Body of pancreas (tissue), 4 donors: Measurements from ENCODE around the gene CFAP61.

ENCODE experiments used
- CTCF ChIP-seq, 7 experiments: fragments of 450-650 bp in 4 of 7; fragments of 200-600 bp in 3 of 7; sonication (generic) in 3 of 7; IDR thresholded peaks; one replicate each; pipeline ENCODE4 v1.5.1; 2016 to 2019; ENCODE audit warnings: antibody characterized with exemption in 7 of 7
- POLR2A ChIP-seq, 3 donors: fragments of 450-650 bp; IDR thresholded peaks; one replicate each; pipeline ENCODE4 v1.6.1; 2016; ENCODE audit warnings: antibody characterized with exemption in 3 of 3, mild to moderate bottlenecking in 2 of 3

GRCh38 chr20:20267685-20268370, 215.5 kb downstream of the CFAP61 start:
- TF ChIP-seq CTCF (IDR thresholded peaks at IDR 0.05) (no peak), POLR2A (IDR thresholded peaks at IDR 0.05) (no peak)
